Measurements from ENCODE around the gene CNOT3. TPM values are rescaled to one million over a fixed set of nuclear protein-coding genes. Genes with fewer than 3 reads are reported as not detected.
A peak's percentile ranks its signal among the peaks of the same experiment; 100 is the strongest.

CNOT3 gene
- total RNA-seq, 2 donors from 2014 or later, result 38.4 to 57.3 TPM

DNA sequence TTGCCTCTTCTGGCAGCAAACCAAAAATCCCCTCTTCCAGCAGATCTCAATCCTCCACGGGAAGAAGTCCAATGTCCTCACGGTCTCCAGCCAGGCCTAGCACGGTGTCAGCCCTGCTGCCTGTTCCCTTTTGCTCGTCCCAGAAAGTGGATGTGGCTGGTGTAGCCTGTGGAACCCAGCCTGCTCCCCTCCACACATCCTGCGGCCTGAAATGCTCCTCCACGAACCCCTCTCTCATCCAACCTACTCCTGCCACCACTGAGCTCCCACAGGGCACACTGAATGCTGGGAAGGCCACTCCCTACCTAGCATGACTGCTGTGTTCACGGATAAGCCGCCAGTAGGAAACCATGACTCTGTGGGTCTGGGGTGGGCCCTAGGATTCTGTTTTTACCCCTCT lies 48.8 kb downstream of the CNOT3 start:
- H3K4me3 ChIP-seq, result no peak overlapping the region

DNA sequence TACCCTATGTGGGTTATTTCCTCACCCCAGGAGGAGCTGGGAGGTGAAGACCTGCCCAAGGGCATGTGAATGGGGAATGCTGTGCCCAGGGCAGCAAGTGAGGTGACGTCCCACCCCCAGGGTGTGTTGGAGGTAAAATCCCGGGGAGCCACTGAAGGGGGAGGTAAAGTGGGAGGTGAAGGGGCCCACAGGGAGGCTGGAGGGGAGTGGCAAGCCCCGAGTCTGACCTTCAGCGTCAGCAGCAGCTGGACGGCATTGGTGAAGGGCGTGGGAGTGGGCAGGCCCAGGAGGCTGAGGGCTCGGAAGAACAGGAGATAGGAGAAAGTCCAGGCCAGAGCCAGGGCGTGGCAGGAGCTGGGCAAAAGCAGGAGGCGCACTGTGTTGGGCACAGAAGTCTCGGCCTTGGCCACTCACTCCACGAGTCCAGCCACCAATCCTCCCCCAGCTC lies 49.4 kb downstream of the CNOT3 start:
- Histone ChIP-seq H3K27ac (peak overlapping the region; percentile 99), H3K9me3 (no peaks in the 10 kb centered on the region), H3K36me3 (no peaks in the 10 kb centered on the region), H3K4me1 (peaks cover 9% of the 10 kb centered on the region), H3K4me3 (no peak overlapping the region), H3K9ac (ENCODE audit: low read depth in 2 of 2, low read length in 2 of 2) (peak overlapping the region; percentile 33 to 44), H3K27me3 (no peaks in the 10 kb centered on the region)
- peak; percentile 90 for DNase-seq
- intact Hi-C loops (cut with DNase I), result no loop called here
- TF ChIP-seq, protein P1, sequence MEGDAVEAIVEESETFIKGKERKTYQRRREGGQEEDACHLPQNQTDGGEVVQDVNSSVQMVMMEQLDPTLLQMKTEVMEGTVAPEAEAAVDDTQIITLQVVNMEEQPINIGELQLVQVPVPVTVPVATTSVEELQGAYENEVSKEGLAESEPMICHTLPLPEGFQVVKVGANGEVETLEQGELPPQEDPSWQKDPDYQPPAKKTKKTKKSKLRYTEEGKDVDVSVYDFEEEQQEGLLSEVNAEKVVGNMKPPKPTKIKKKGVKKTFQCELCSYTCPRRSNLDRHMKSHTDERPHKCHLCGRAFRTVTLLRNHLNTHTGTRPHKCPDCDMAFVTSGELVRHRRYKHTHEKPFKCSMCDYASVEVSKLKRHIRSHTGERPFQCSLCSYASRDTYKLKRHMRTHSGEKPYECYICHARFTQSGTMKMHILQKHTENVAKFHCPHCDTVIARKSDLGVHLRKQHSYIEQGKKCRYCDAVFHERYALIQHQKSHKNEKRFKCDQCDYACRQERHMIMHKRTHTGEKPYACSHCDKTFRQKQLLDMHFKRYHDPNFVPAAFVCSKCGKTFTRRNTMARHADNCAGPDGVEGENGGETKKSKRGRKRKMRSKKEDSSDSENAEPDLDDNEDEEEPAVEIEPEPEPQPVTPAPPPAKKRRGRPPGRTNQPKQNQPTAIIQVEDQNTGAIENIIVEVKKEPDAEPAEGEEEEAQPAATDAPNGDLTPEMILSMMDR (IDR thresholded peaks at IDR 0.05), result no peak

More for the DNA sequence above, 48.8 kb downstream of the CNOT3 start:
- Histone ChIP-seq H3K36me3 (no peaks in the 10 kb centered on the region), H3K27ac (peak overlapping the region; percentile 99), H3K9me3 (no peaks in the 10 kb centered on the region), H3K9ac (ENCODE audit: low read depth in 2 of 2, low read length in 2 of 2) (peak overlapping the region in 1 of 2 donors; percentile 44), H3K27me3 (no peaks in the 10 kb centered on the region), H3K4me1 (peaks cover 5% of the 10 kb centered on the region)
- intact Hi-C loops (cut with DNase I), result no loop called here
- no peak for DNase-seq
- TF ChIP-seq, protein P1 (IDR thresholded peaks at IDR 0.05), result no peak

GRCh38 chr19:54188215-54188871 lies 50.8 kb downstream of the CNOT3 start:
- Histone ChIP-seq H3K27me3 (no peaks in the 10 kb centered on the region), H3K9ac (ENCODE audit: low read depth in 2 of 2, low read length in 2 of 2) (peak overlapping the region; percentile 85 to 90), H3K4me3 (peak overlapping the region; percentile 73), H3K9me3 (no peaks in the 10 kb centered on the region), H3K4me1 (peaks cover 13% of the 10 kb centered on the region), H3K36me3 (no peaks in the 10 kb centered on the region), H3K27ac (peak overlapping the region; percentile 99)
- TF ChIP-seq, protein P1 (IDR thresholded peaks at IDR 0.05), result no peak
- DNase-seq, result peak; percentile 63
- intact Hi-C loops (cut with DNase I), result no loop called here

- TF ChIP-seq, protein P1 (IDR thresholded peaks at IDR 0.05), result no peak
- intact Hi-C loops (cut with DNase I), result no loop called here
Observed at GRCh38 chr19:54189145-54189734, 51.7 kb downstream of the CNOT3 start, which contains the start of gene MBOAT7. MBOAT7 (minus strand) TSS chr19:54189580; CDS start chr19:54188508, 1,072 bp downstream.

GRCh38 chr19:54189735-54190502 lies 52.4 kb downstream of the CNOT3 start:
- H3K9me3 ChIP-seq, result no peaks in the 10 kb centered on the region
- no peaks in the 10 kb centered on the region for H3K36me3 ChIP-seq
- peak; percentile 100 for DNase-seq
- TF ChIP-seq, protein P1 (IDR thresholded peaks at IDR 0.05), result no peak
- intact Hi-C loops (cut with DNase I), result no loop called here
- no peaks in the 10 kb centered on the region for H3K27me3 ChIP-seq
- peak overlapping the region; percentile 56 to 79 for H3K9ac ChIP-seq (ENCODE audit: low read depth in 2 of 2, low read length in 2 of 2)
- peaks cover 13% of the 10 kb centered on the region for H3K4me1 ChIP-seq
- peak overlapping the region; percentile 73 for H3K4me3 ChIP-seq
- H3K27ac ChIP-seq, result peak overlapping the region; percentile 99

More at GRCh38 chr19:54189145-54189734, 51.7 kb downstream of the CNOT3 start, which contains the start of gene MBOAT7:
- H3K27ac ChIP-seq, result peak within 1 kb of the TSS; percentile 99
- no peaks in the 10 kb centered on the region for H3K27me3 ChIP-seq
- peak within 1 kb of the TSS; percentile 85 to 90 for H3K9ac ChIP-seq (ENCODE audit: low read depth in 2 of 2, low read length in 2 of 2)
- no peak for DNase-seq
- no peaks in the 10 kb centered on the region for H3K9me3 ChIP-seq
- peaks cover 13% of the 10 kb centered on the region for H3K4me1 ChIP-seq
- H3K4me3 ChIP-seq, result peak within 1 kb of the TSS; percentile 73
- no peaks in the 10 kb centered on the region for H3K36me3 ChIP-seq

Measured in colonic mucosa (tissue), 4 donors.